HepG2 (cell line): ENCODE results near the gene TMEM240. TPM values are rescaled to one million over a fixed set of nuclear protein-coding genes. Genes with fewer than 3 reads are reported as not detected.

Experiments
- ARID5B ChIP-seq: IDR thresholded peaks from 2 replicates; pipeline ENCODE4 v1.4.0; 2020; ENCODE audit warnings: mild to moderate bottlenecking, missing genetic modification reagents
- ARNT2 ChIP-seq: sonication (generic); formaldehyde crosslinking; IDR thresholded peaks from 2 replicates; pipeline ENCODE4 v1.8.0; 2022; ENCODE audit warnings: mild to moderate bottlenecking, low read depth, missing genetic modification reagents, moderate library complexity
- ETV5 ChIP-seq: IDR thresholded peaks from 2 replicates; pipeline ENCODE4 v1.6.1; 2018; ENCODE audit warnings: missing biosample characterization, missing genetic modification reagents, inconsistent platforms, borderline replicate concordance
- GRHL1 ChIP-seq: sonication (generic); formaldehyde crosslinking; conservative IDR thresholded peaks from 2 replicates; pipeline ENCODE4 v1.8.0; 2022; ENCODE audit warnings: missing genetic modification reagents
- HNF4G ChIP-seq, 2 experiments: sonication (generic) in 1 of 2; formaldehyde crosslinking in 1 of 2; IDR thresholded peaks; 2 replicates each; pipeline versions ENCODE4 v1.4.0 to v1.6.1; 2011 to 2020; ENCODE audit warnings: borderline replicate concordance in 2 of 2, low read depth in 2 of 2, mild to moderate bottlenecking in 2 of 2, low read length in 1 of 2, missing genetic modification reagents in 1 of 2, moderate library complexity in 1 of 2
- HNRNPUL1 ChIP-seq: fragments of 200-400 bp; formaldehyde crosslinking; IDR thresholded peaks from 2 replicates; pipeline ENCODE4 v1.6.1; 2017; ENCODE audit warnings: low read depth, mild to moderate bottlenecking, low read length, moderate library complexity
- MATR3 ChIP-seq: sonication (generic); formaldehyde crosslinking; IDR thresholded peaks from 2 replicates; pipeline ENCODE4 v1.4.0; 2020; ENCODE audit warnings: missing genetic modification reagents
- MAX ChIP-seq: IDR thresholded peaks from 2 replicates; pipeline ENCODE4 v1.6.1; 2012; ENCODE audit warnings: inconsistent platforms
- MIXL1 ChIP-seq: IDR thresholded peaks from 2 replicates; pipeline ENCODE4 v1.6.1; 2016
- MNT ChIP-seq: fragments of 450-650 bp; IDR thresholded peaks from 2 replicates; pipeline ENCODE4 v1.6.1; 2016
- MXD3 ChIP-seq: IDR thresholded peaks from 2 replicates; pipeline ENCODE4 v1.6.1; 2016; ENCODE audit warnings: mild to moderate bottlenecking, missing biosample characterization, missing genetic modification reagents
- MZF1 ChIP-seq: sonication (generic); formaldehyde crosslinking; IDR thresholded peaks from 2 replicates; pipeline ENCODE4 v1.8.1; 2023; ENCODE audit warnings: mild to moderate bottlenecking, missing genetic modification reagents, borderline replicate concordance
- NR2F2 ChIP-seq: IDR thresholded peaks from 2 replicates; pipeline ENCODE4 v1.6.1; 2012; ENCODE audit warnings: low read depth, inconsistent platforms, borderline replicate concordance
- PTBP1 ChIP-seq: fragments of 200-400 bp; formaldehyde crosslinking; IDR thresholded peaks from 2 replicates; pipeline ENCODE4 v1.6.1; 2018; ENCODE audit warnings: low read length, low read depth; ENCODE audit not compliant: poor library complexity, severe bottlenecking
- SRSF1 ChIP-seq: fragments of 200-400 bp; formaldehyde crosslinking; optimal IDR thresholded peaks from 2 replicates; pipeline ENCODE3; 2017; ENCODE audit warnings: mild to moderate bottlenecking, low read depth, low read length, moderate library complexity
- SRY ChIP-seq: sonication (generic); formaldehyde crosslinking; IDR thresholded peaks from 2 replicates; pipeline ENCODE4 v1.8.0; 2022; ENCODE audit warnings: mild to moderate bottlenecking, missing genetic modification reagents
- YY1 ChIP-seq: IDR thresholded peaks from 2 replicates; pipeline ENCODE4 v1.6.1; 2011; ENCODE audit warnings: low read length, low read depth, moderate library complexity, mild to moderate bottlenecking; ENCODE audit not compliant: insufficient read depth, insufficient replicate concordance
- ZNF224 ChIP-seq: sonication (generic); formaldehyde crosslinking; IDR thresholded peaks from 2 replicates; pipeline ENCODE4 v1.5.0; 2020; ENCODE audit warnings: mild to moderate bottlenecking, missing genetic modification reagents
- ZNF501 ChIP-seq: sonication (generic); formaldehyde crosslinking; IDR thresholded peaks from 2 replicates; pipeline ENCODE4 v1.5.1; 2020; ENCODE audit warnings: mild to moderate bottlenecking, moderate library complexity, missing genetic modification reagents
- polyA plus RNA-seq, 8 experiments: library from polyadenylated mRNA; depleted of rRNA in 3 of 8; stranded (reverse) in 7 of 8; unstranded in 1 of 8; fragments of >200 nt; fragmentation: Illumina TruSeq in 4 of 8; extraction: Trizol in 4 of 8; gene quantifications; 2 replicates each; pipeline versions ENCODE4 v1.2.1 to v1.2.3, GENCODE V29; 2011 to 2016; ENCODE audit warnings: low read depth in 4 of 8, missing spikeins in 1 of 8, mixed read lengths in 1 of 8; ENCODE audit not compliant: insufficient read depth in 1 of 8
- total RNA-seq, 5 experiments: library from RNA; depleted of rRNA; stranded (reverse); fragments of >200 nt; fragmentation: Illumina TruSeq; extraction: Trizol; gene quantifications; 2 replicates each; pipeline ENCODE4 v1.2.3, GENCODE V29; 2016; ENCODE audit warnings: low read depth in 1 of 5

TMEM240 gene
- total and polyA plus RNA-seq, 2 of the 13 experiments (the other 11 are each of a cell fraction or from before 2014, with no cell fraction given) = 0.17 TPM; not detected in 1

GRCh38 chr1:1511533-1512285, 28.7 kb downstream of the TMEM240 start, which contains the start of gene ATAD3A (continued):
- TF ChIP-seq MNT (peak; percentile 68), GRHL1 (CRISPR knock-in tag) (no peak), HNF4G (IDR thresholded peaks at IDR 0.05; ENCODE audit: borderline replicate concordance, low read depth, low read length) (no peak), HNF4G (CRISPR knock-in tag; IDR thresholded peaks at IDR 0.05; ENCODE audit: borderline replicate concordance, low read depth) (no peak), PTBP1 (peak; percentile 31), MATR3 (CRISPR knock-in tag) (no peak), YY1 (peak; percentile 70), ARNT2 (CRISPR knock-in tag) (peak; percentile 81), ZNF224 (CRISPR knock-in tag) (peak; percentile 30; the same call in 1 of the 2 replicates), HNRNPUL1 (peak; percentile 59; the same call in 1 of the 2 replicates), MAX (peak; percentile 80), MZF1 (CRISPR knock-in tag) (0 out of 2 replicates have a peak, but pooled peaks have one; percentile 79), NR2F2 (no peak), ARID5B (CRISPR knock-in tag) (peak; percentile 73), MIXL1 (CRISPR knock-in tag) (no peak), SRY (peak; percentile 94), SRSF1 (no peak), ZNF501 (CRISPR knock-in tag) (peak; percentile 76), MXD3 (CRISPR knock-in tag) (peak; percentile 88), ETV5 (CRISPR knock-in tag) (peak; percentile 66)
